ENCODE measurements around the gene PNMA6E.

GRCh38 chrX:153366878-153367538 lies 34.1 kb downstream of the PNMA6E start:
- TF ChIP-seq CTCF (IDR thresholded peaks at IDR 0.05), result no peak
- TF ChIP-seq POLR2A (IDR thresholded peaks at IDR 0.05), result no peak

All from adrenal gland (tissue), 5 donors.